GM12874 (cell line): ENCODE results near the gene DHCR7.

Experiments
- TF ChIP-seq, protein P1 (sequence below): IDR thresholded peaks from 2 replicates; pipeline ENCODE4 v1.5.1; 2011; ENCODE audit warnings: low read depth, mild to moderate bottlenecking, control low read depth, low read length, moderate library complexity; ENCODE audit not compliant: insufficient read depth

DHCR7 gene

DNA sequence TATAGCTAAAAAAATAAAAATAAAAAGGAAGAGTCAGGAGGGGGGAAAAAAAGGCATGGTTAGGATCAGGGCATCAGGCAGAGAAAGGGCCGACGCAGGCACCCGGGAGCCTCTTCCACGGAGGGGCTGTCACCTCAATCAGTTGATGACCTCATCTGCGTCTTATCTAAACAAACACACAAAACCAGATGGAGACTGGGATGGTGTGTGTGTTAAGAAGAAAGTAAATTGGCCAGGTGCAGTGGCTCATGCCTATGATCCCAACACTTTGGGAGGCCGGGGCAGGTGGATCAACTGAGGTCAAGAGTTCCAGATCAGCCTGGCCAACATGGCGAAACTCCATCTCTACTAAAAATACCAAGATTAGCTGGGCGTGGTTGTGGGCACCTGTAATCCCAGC is 63.6 kb downstream of the DHCR7 start:
- TF ChIP-seq, protein P1, sequence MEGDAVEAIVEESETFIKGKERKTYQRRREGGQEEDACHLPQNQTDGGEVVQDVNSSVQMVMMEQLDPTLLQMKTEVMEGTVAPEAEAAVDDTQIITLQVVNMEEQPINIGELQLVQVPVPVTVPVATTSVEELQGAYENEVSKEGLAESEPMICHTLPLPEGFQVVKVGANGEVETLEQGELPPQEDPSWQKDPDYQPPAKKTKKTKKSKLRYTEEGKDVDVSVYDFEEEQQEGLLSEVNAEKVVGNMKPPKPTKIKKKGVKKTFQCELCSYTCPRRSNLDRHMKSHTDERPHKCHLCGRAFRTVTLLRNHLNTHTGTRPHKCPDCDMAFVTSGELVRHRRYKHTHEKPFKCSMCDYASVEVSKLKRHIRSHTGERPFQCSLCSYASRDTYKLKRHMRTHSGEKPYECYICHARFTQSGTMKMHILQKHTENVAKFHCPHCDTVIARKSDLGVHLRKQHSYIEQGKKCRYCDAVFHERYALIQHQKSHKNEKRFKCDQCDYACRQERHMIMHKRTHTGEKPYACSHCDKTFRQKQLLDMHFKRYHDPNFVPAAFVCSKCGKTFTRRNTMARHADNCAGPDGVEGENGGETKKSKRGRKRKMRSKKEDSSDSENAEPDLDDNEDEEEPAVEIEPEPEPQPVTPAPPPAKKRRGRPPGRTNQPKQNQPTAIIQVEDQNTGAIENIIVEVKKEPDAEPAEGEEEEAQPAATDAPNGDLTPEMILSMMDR, result no peak
